GM21515 (cell line): ENCODE measurements around the gene ACRBP.
"Not testable (repeated sequence)": the region's sequence is repeated elsewhere in the genome, so short reads cannot be mapped to it uniquely, and the experiment has no call there.

Source experiments
- ATAC-seq: cut with Tn5 transposase; IDR thresholded peaks from one replicate; pipeline ENCODE4 v1.9.1; 2021; ENCODE audit not compliant: unreplicated experiment

Gene ACRBP

DNA sequence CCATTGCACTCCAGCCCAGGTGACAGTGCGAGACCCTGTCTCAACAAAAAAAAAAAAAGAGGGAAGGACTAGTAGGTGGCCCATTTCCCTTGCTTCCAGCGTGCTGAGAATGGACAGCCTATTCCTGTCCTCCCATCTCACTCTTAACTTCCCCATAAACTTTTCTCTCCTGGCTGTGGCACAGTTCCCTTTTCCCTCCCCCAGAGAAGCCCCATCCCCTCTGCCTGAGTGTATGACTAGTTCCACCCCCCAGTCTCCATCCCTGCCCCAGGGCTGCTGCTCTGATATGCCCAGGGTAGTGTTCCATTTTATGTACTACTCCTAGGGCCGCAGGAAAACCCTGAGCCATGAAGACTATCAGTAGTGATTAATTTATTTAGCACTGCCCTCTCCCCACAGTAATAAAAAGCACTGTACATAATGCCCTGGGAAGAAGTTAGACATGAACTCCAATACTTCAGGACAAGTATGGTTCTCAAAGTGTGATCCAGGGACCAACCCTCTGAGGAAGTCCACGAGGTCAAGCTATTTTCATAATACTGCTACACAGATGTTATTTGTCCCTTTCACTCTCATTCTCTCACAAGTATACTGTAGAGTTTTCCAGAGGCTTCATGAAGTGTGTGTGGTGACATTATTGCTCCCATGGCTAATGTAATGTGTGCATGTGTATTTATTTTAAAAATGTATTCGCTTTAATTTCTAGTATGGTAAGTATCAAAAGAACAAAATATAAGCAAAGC lies 28.6 kb downstream of the ACRBP start:
- no peak for ATAC-seq

DNA sequence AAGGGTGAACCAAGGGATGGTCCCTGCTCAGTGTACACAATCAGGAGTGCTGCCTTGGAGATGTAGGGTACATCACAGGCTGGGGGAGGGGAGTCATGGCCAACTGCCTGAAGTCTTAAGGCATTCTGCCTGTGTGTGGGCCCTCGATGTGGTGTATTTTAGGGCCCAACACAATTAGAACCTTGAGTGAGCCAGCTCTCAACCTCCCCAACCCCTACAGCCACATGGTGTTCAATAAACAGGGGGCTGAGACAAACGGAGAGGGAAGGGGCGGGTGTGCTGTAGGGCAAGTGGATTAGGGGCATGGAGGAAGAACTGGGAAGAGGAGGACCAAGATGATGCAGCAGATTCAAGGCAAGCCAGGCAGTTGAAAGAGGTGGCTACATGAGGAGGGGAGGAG lies 31.4 kb downstream of the ACRBP start:
- no peak for ATAC-seq

- ATAC-seq = no peak
These were observed 32.6 kb downstream of the ACRBP start for GRCh38 chr12:6614513-6615172.

GRCh38 chr12:6613776-6614512 lies 33.3 kb downstream of the ACRBP start:
- ATAC-seq = no peak

- ATAC-seq = no peak
These were observed 34.0 kb downstream of the ACRBP start for GRCh38 chr12:6613015-6613775.

DNA sequence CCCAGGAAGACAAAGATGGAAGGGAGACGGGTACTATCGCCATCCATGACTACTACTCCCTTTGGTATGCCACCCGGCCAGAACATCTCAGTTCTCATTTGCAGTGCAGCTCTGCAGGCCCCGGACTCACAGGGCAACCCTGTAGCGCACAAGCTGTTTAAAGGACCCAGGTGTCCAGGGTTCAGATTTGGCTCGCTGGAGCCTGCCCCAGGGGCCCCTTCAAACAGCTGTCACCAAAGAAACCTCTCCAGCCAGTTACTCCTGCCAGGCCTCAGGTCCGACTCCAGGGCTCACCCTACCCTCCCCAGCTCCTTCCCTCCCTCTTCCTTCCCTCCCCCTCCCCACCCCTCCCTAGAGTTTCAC lies 34.6 kb downstream of the ACRBP start:
- no peak for ATAC-seq

GRCh38 chr12:6612247-6612646 lies 35.0 kb downstream of the ACRBP start:
- no peak for ATAC-seq

- no peak for ATAC-seq
These were observed 38.5 kb downstream of the ACRBP start for GRCh38 chr12:6608592-6609281.

- no peak for ATAC-seq
These were observed 39.3 kb downstream of the ACRBP start for GRCh38 chr12:6607751-6608591.

DNA sequence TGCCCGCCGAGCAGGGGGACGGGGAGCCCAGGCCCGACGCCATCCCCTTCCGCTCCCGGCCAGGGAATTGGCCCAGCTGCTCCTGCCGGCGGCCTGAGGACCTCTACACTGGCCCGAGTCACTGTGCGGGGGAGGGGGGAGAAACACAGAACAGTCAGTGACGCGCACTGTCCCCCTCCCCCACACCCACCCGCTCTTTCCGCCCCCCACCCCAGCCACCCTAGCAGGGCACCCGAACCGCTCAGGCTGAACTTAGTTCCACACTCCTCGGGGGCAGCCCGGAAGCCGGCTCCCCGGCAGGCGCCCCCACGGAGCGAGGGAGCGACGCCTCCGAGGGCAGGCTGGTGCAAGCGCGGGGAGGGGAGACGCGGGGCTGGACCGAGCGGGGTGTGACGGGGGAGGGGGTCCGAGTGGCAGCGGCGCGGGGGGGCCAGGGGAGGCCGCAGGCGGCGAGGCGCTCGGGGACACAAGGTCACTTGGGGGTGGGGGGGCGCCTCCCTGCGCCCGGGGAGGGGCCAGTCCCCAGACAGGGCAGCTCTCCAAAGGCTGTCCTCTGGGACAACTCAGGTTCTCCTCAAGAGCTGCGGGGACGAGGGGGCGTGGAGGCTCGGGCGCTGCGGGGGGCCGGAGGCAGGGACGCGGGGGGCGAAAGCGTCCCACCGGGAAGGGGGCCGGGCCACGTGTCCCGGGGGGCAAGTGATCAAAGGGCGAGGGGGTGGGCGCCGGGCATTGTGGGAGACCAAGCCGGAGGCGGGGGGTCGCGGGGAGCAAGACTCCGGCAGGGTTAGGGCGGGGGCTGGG lies 40.7 kb downstream of the ACRBP start:
- ATAC-seq = no peak

DNA sequence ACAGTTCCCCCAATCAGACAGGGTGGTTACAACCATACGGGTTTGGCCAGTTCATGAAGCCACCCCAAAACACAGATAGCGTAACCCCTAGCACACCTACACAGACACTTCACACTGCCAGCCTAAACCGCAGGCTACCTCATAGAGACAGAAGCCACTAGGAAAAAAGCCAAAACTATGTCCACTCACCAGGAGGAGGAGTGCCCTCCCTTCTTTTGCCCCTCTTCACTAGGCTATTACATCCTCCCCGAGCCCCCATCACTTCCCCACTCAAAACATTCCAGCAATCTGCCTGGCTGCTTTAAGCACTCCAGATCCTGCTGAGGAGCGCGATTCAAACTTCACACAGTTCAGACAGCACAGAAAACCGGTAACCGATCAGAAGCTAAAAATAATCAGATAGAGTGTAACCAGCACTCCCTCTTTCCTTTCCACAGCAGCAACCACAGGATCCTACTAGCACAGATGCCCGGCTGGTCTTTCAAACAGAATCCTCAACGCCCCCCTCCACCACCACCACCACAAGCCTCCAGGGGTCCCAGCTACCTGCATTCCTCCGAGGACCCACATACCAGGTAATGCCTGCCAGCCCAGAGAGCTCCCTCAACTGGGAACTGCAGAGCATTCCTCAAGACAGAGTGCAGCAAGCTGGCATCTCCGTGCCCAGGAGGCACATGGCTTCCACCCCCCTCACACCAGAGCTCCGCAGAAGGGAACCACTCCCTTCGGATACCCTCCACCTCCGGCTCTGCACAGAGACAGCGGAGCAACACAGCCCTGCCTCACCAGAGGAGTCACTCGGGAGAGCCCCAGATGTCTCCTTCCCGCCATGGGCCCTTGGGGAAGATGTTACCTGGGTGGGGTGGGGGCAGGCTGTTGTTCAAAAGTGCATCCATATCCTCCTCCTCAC lies 41.6 kb downstream of the ACRBP start:
- no peak for ATAC-seq

GRCh38 chr12:6604259-6605029 lies 42.8 kb downstream of the ACRBP start:
- no peak for ATAC-seq

DNA sequence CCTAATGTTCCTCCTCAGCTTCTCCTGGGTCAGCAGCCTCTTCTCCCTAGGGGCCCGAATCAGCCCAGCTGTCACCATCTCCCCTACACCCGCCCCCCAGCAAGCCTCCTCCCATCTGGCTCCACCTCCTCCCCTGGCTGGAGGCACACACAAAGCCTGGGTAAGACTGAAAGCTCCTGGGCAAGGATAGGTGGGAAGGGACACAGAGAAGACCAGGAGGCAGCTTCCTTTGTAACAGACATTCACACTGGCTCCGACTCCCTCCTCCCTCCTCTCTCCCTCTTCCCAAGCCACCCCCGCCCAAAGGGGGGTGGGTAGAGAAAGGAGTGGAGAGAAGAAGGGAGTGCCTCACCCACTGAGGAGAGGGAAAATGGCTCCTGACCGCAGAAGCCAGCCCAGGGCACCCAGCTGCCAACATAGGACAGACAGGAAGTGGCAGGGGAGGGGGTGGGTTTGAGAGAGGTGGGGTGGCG lies 44.1 kb downstream of the ACRBP start:
- no peak for ATAC-seq

DNA sequence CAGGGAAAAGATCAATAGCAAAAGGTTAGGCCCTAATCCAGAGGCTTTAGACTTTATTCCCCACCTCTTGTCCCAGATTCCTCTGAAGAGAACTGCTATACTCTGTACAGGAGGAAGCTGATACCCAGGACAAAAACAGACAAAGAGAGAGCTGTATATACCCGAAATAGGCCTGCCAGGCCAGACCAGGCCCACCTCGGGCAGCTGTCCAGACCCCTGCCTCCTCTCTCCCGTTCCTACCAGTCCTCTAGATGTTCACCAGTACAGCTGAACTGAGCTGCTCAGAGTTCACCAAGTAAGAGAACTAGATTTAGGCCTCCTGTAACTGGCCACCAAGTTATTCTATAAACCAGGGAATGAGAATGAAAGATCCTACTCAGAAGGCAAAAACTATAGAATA lies 44.7 kb downstream of the ACRBP start:
- ATAC-seq = no peak

GRCh38 chr12:6595673-6596072 lies 51.6 kb downstream of the ACRBP start:
- not testable (repeated sequence) for ATAC-seq

DNA sequence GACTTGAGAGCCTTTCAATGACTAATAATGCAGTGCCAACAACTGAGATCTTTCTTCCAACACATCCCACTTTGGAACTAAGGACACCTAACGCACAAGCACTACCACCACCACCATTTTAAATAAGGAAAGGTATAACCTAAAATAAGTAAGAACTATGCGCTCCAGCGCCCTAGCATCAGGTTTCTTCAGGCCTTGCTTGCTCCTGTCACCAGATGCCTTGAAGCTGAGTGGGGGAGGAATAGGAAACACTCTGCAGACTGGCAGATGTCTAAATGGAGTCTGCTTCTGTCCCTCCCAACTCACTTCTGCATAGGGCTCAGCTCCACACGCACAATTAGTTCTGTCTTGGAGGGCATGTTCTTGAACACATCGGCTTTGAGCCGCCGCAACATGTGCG lies 55.1 kb downstream of the ACRBP start:
- ATAC-seq = no peak
